H1 (cell line): ENCODE measurements around the gene SMARCC2. TPM values are rescaled to one million over a fixed set of nuclear protein-coding genes. Genes with fewer than 3 reads are reported as not detected.

Source experiments
- CTCF ChIA-PET: fragments of 300-600 bp; sonication (Branson Sonifier 250); formaldehyde crosslinking; loops from one replicate; lab custom pipeline; 2021; ENCODE audit not compliant: partially characterized antibody; lab: Charles Lee
- POLR2A ChIA-PET: fragments of 300-600 bp; sonication (Branson Sonifier 250); formaldehyde crosslinking; loops from one replicate; lab custom pipeline; 2021; ENCODE audit warnings: inconsistent platforms; ENCODE audit not compliant: partially characterized antibody; lab: Charles Lee
- DNase-seq, 2 experiments: peaks; one replicate each; pipeline versions ENCODE4 v3.0.0 to v3.0.0-alpha.2; 2010 to 2022; ENCODE audit warnings: low spot score in 2 of 2, low read depth in 1 of 2, mixed read lengths in 1 of 2
- FAIRE-seq: peaks from 2 replicates; lab custom pipeline; 2011; peaks lifted over from hg19 to GRCh38; lab: Jason Lieb, UNC
- H2AFZ ChIP-seq: 2 replicates; pipeline ENCODE4 v1.8.1; 2012; ENCODE audit warnings: low read length, inconsistent platforms
- H2AK5ac ChIP-seq: 2 replicates; pipeline ENCODE4 v1.6.1; 2013; ENCODE audit warnings: low read depth, low read length
- H2BK120ac ChIP-seq: replicated peaks from 2 replicates; pipeline ENCODE3; 2013; ENCODE audit warnings: low read depth, low read length, inconsistent platforms
- H2BK12ac ChIP-seq: 2 replicates; pipeline ENCODE4 v1.6.1; 2013; ENCODE audit warnings: low read depth, low read length
- H2BK15ac ChIP-seq: 2 replicates; pipeline ENCODE4 v1.6.1; 2013; ENCODE audit warnings: low read length
- H2BK20ac ChIP-seq: 2 replicates; pipeline ENCODE4 v1.6.1; 2013; ENCODE audit warnings: low read length
- H2BK5ac ChIP-seq: 2 replicates; pipeline ENCODE4 v1.6.1; 2013; ENCODE audit warnings: low read depth, low read length
- H3K14ac ChIP-seq: 2 replicates; pipeline ENCODE4 v1.6.1; 2013; ENCODE audit warnings: inconsistent platforms; ENCODE audit not compliant: insufficient read length
- H3K18ac ChIP-seq: 2 replicates; pipeline ENCODE4 v1.6.1; 2013; ENCODE audit warnings: low read length; ENCODE audit errors: extremely low read depth
- H3K23ac ChIP-seq: 2 replicates; pipeline ENCODE4 v1.6.1; 2013; ENCODE audit warnings: inconsistent platforms; ENCODE audit not compliant: insufficient read length
- H3K23me2 ChIP-seq: 2 replicates; pipeline ENCODE4 v1.6.1; 2013; ENCODE audit warnings: low read depth, low read length
- H3K27ac ChIP-seq: 2 replicates; pipeline ENCODE4 v1.6.1; 2011; ENCODE audit warnings: low read depth, low read length, inconsistent platforms
- H3K27me3 ChIP-seq, 4 experiments: replicated peaks in 1 of 4; 1 replicate in 1 of 4; 2 replicates in 3 of 4; pipeline versions ENCODE4 v1.6.1 to v1.8.1; 2011 to 2013; ENCODE audit warnings: low read length in 3 of 4, mild to moderate bottlenecking in 3 of 4, inconsistent platforms in 2 of 4, mixed read lengths in 2 of 4, moderate library complexity in 1 of 4; ENCODE audit not compliant: control insufficient read depth in 3 of 4, insufficient read depth in 3 of 4; ENCODE audit errors: extremely low read depth in 1 of 4
- H3K36me3 ChIP-seq, 4 experiments: 2 replicates each; pipeline versions ENCODE4 v1.6.1 to v1.8.1; 2011 to 2013; ENCODE audit warnings: mild to moderate bottlenecking in 4 of 4, low read length in 3 of 4, moderate library complexity in 2 of 4, control low read depth in 1 of 4, inconsistent platforms in 1 of 4; ENCODE audit not compliant: insufficient read depth in 4 of 4, control insufficient read depth in 2 of 4
- H3K4ac ChIP-seq: replicated peaks from 2 replicates; pipeline ENCODE3; 2013; ENCODE audit warnings: low read length, low read depth, mixed read lengths, inconsistent platforms; ENCODE audit not compliant: insufficient read length
- H3K4me1 ChIP-seq, 4 experiments: replicated peaks in 1 of 4; 1 replicate in 1 of 4; 2 replicates in 3 of 4; pipeline versions ENCODE4 v1.6.1 to v1.8.1; 2011 to 2013; ENCODE audit warnings: low read length in 3 of 4, inconsistent platforms in 2 of 4, mixed read lengths in 1 of 4; ENCODE audit not compliant: insufficient read depth in 4 of 4, control insufficient read depth in 3 of 4
- H3K4me2 ChIP-seq, 2 experiments: 2 replicates each; pipeline versions ENCODE4 v1.6.1 to v1.8.1; 2011 to 2013; ENCODE audit warnings: low read depth in 2 of 2, low read length in 2 of 2, control low read depth in 1 of 2, inconsistent platforms in 1 of 2, mild to moderate bottlenecking in 1 of 2; ENCODE audit not compliant: insufficient read depth in 1 of 2
- H3K4me3 ChIP-seq, 4 experiments: fragments of 200-600, 300-600 bp in 1 of 4; sonication (generic), shearing (Covaris generic), sonication (Bioruptor Twin) in 1 of 4; 2 replicates each; pipeline versions ENCODE4 v1.5.1 to v1.8.1; 2011 to 2016; ENCODE audit warnings: low read length in 4 of 4, low read depth in 3 of 4, control low read depth in 2 of 4, inconsistent platforms in 2 of 4, mild to moderate bottlenecking in 2 of 4, mixed read lengths in 1 of 4, moderate library complexity in 1 of 4; ENCODE audit not compliant: insufficient read depth in 2 of 4; ENCODE audit errors: extremely low read depth in 1 of 4
- H3K56ac ChIP-seq: replicated peaks from 2 replicates; pipeline ENCODE3; 2013; ENCODE audit warnings: low read depth, mild to moderate bottlenecking, mixed read lengths, low read length, inconsistent platforms; ENCODE audit not compliant: insufficient read length
- H3K79me1 ChIP-seq: 2 replicates; pipeline ENCODE4 v1.6.1; 2013; ENCODE audit warnings: low read depth, low read length, control low read depth
- H3K79me2 ChIP-seq, 2 experiments: 2 replicates each; pipeline versions ENCODE4 v1.6.1 to v1.8.1; 2012 to 2013; ENCODE audit warnings: low read length in 2 of 2, mild to moderate bottlenecking in 2 of 2, inconsistent platforms in 1 of 2; ENCODE audit not compliant: insufficient read depth in 2 of 2, control insufficient read depth in 1 of 2
- H3K9ac ChIP-seq, 4 experiments: replicated peaks in 1 of 4; 1 replicate in 1 of 4; 2 replicates in 3 of 4; pipeline versions ENCODE4 v1.6.1 to v1.8.1; 2011 to 2013; ENCODE audit warnings: low read depth in 3 of 4, low read length in 3 of 4, control low read depth in 2 of 4, mild to moderate bottlenecking in 2 of 4, moderate library complexity in 2 of 4, inconsistent platforms in 1 of 4; ENCODE audit errors: extremely low read depth in 1 of 4
- H3K9me3 ChIP-seq, 2 experiments: 2 replicates each; pipeline versions ENCODE4 v1.6.1 to v1.8.1; 2012 to 2013; ENCODE audit warnings: mild to moderate bottlenecking in 2 of 2, moderate library complexity in 2 of 2, control low read depth in 1 of 2, inconsistent platforms in 1 of 2, low read depth in 1 of 2, low read length in 1 of 2, mixed read lengths in 1 of 2; ENCODE audit not compliant: insufficient read depth in 2 of 2
- H4K20me1 ChIP-seq, 2 experiments: replicated peaks in 1 of 2; 2 replicates each; pipeline versions ENCODE3 to v1.8.1; 2011 to 2013; ENCODE audit warnings: inconsistent platforms in 2 of 2, low read length in 2 of 2, mild to moderate bottlenecking in 1 of 2; ENCODE audit not compliant: insufficient read depth in 2 of 2, control insufficient read depth in 1 of 2
- H4K5ac ChIP-seq: 2 replicates; pipeline ENCODE4 v1.6.1; 2013; ENCODE audit warnings: low read length, low read depth, mixed read lengths, inconsistent platforms; ENCODE audit not compliant: insufficient read length
- H4K8ac ChIP-seq: 2 replicates; pipeline ENCODE4 v1.8.0; 2013; ENCODE audit warnings: mild to moderate bottlenecking, moderate library complexity, low read length, inconsistent platforms; ENCODE audit not compliant: insufficient read depth; ENCODE audit errors: extremely low read depth
- H4K91ac ChIP-seq: replicated peaks from 2 replicates; pipeline ENCODE3; 2013; ENCODE audit warnings: low read length, mixed read lengths, inconsistent platforms; ENCODE audit not compliant: insufficient read length
- CHD1 ChIP-seq: IDR thresholded peaks from 2 replicates; pipeline ENCODE4 v1.6.1; 2012; ENCODE audit warnings: low read depth, low read length, improper control_type of control experiment
- JUND ChIP-seq: IDR thresholded peaks from 2 replicates; pipeline ENCODE4 v1.6.1; 2011; ENCODE audit warnings: mild to moderate bottlenecking, improper control_type of control experiment, low read length
- KDM4A ChIP-seq: IDR thresholded peaks from one replicate; pipeline ENCODE4 v1.7.1; 2012; ENCODE audit warnings: low read depth, mild to moderate bottlenecking, moderate library complexity, low read length, inconsistent platforms; ENCODE audit not compliant: severe bottlenecking
- RAD21 ChIP-seq, 2 experiments: IDR thresholded peaks in 1 of 2; conservative IDR thresholded peaks in 1 of 2; 2 replicates each; pipeline ENCODE4 v1.6.1; 2011; ENCODE audit warnings: low read depth in 2 of 2, low read length in 2 of 2, improper control_type of control experiment in 1 of 2, inconsistent platforms in 1 of 2, mild to moderate bottlenecking in 1 of 2, moderate library complexity in 1 of 2
- RBBP5 ChIP-seq: IDR thresholded peaks from 2 replicates; pipeline ENCODE4 v1.7.1; 2012; ENCODE audit warnings: low read depth, mild to moderate bottlenecking, inconsistent platforms, low read length, moderate library complexity, borderline replicate concordance
- TAF7 ChIP-seq: optimal IDR thresholded peaks from 2 replicates; pipeline ENCODE3; 2011; ENCODE audit warnings: low read depth, mild to moderate bottlenecking, inconsistent platforms, low read length, moderate library complexity, borderline replicate concordance
- TEAD4 ChIP-seq: IDR thresholded peaks from 2 replicates; pipeline ENCODE4 v1.6.1; 2012; ENCODE audit warnings: low read depth, low read length, inconsistent platforms, mixed read lengths
- ZNF274 ChIP-seq: IDR thresholded peaks from 2 replicates; pipeline ENCODE4 v1.7.0; 2012; ENCODE audit warnings: low read length, borderline replicate concordance; ENCODE audit errors: extremely low read depth
- polyA plus RNA-seq, 7 experiments: library from polyadenylated mRNA; depleted of rRNA in 3 of 7; stranded (reverse) in 5 of 7; unstranded in 2 of 7; fragments of >200 nt in 5 of 7; fragments of 200-250 nt in 2 of 7; gene quantifications; 1 replicate in 5 of 7; 2 replicates in 1 of 7; 4 replicates in 1 of 7; pipeline versions ENCODE4 v1.2.1 to v1.2.3, GENCODE V29; 2011 to 2013; ENCODE audit warnings: missing spikeins in 2 of 7, mixed read lengths in 2 of 7
- total RNA-seq: library from RNA; stranded (reverse); fragmentation: NEBNext Ultra II Directional; extraction: Animal tissue kit (Norgen Biotek cat#: 25700); gene quantifications from 2 replicates; pipeline ENCODE4 v1.2.1, GENCODE V29; 2021
- TF ChIP-seq, protein P1 (sequence below): IDR thresholded peaks from 2 replicates; pipeline ENCODE4 v1.6.1; 2011; ENCODE audit warnings: low read depth, mild to moderate bottlenecking, low read length; ENCODE audit not compliant: insufficient read depth
- TF ChIP-seq, protein P2 (sequence below): IDR thresholded peaks from 2 replicates; pipeline ENCODE4 v1.6.1; 2012; ENCODE audit warnings: inconsistent platforms

Gene SMARCC2
- total and polyA plus RNA-seq, 2 of the 8 experiments (the other 6 are each of a cell fraction or from before 2014, with no cell fraction given) = 33.9 to 78.5 TPM

DNA sequence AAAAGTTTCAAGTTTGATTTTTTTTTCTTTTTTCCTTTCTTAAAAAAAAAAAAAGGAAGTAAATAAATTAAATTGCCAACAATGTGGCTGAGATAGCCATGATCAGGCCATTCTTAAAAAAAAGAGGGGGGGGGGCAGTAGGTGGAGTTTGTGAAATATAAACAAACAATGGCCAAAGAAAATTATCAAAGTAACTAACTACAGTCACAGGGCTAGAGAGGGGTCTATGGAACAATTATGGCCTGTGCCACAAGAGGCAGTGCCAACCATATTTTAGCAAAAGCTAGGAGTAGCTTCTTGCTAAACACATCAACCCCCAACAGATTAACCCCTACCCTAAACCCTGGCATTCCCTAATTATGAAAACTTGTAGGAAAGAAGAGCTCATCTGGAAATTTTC is 16.2 kb upstream of the SMARCC2 start:
- no peak overlapping the region for H2BK5ac ChIP-seq
- no peak overlapping the region for H4K5ac ChIP-seq
- H3K9me3 ChIP-seq = no peaks in the 10 kb centered on the region
- no peaks in the 10 kb centered on the region for H4K20me1 ChIP-seq
- POLR2A ChIA-PET = interaction anchor here (0.7 to 17.4 kb wide), 10 partner anchors 9 to 88 kb away, joined by 3 to 203 read pairs (median 10); partner anchors contain the start of genes ANKRD52, MYL6, RNF41 and SMARCC2
- H3K56ac ChIP-seq = no peak overlapping the region
- no peak overlapping the region for H2BK15ac ChIP-seq
- no peak overlapping the region for H3K27ac ChIP-seq
- TF ChIP-seq RAD21 (IDR thresholded peaks at IDR 0.05 in 1 of 2, conservative IDR thresholded peaks at IDR 0.05 in 1 of 2; ENCODE audit: low read depth in 2 of 2, low read length in 2 of 2) (no peak), TEAD4 (no peak), ZNF274 (no peak), RBBP5 (no peak), JUND (no peak), CHD1 (no peak), KDM4A (no peak), TAF7 (no peak)
- TF ChIP-seq, protein P1, sequence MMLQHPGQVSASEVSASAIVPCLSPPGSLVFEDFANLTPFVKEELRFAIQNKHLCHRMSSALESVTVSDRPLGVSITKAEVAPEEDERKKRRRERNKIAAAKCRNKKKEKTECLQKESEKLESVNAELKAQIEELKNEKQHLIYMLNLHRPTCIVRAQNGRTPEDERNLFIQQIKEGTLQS = no peak
- TF ChIP-seq, protein P2, sequence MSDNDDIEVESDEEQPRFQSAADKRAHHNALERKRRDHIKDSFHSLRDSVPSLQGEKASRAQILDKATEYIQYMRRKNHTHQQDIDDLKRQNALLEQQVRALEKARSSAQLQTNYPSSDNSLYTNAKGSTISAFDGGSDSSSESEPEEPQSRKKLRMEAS = no peak
- DNase-seq (no peak), FAIRE-seq (no peak)
- no peak overlapping the region for H3K4me3 ChIP-seq
- no peaks in the 10 kb centered on the region for H3K79me1 ChIP-seq
- H4K91ac ChIP-seq = no peak overlapping the region
- H3K4me2 ChIP-seq = no peak overlapping the region
- no peak overlapping the region for H3K9ac ChIP-seq
- no peak overlapping the region for H2BK12ac ChIP-seq
- H3K23me2 ChIP-seq = no peaks in the 10 kb centered on the region
- no peaks in the 10 kb centered on the region for H3K27me3 ChIP-seq
- no peak overlapping the region for H4K8ac ChIP-seq
- H3K14ac ChIP-seq = no peak overlapping the region
- H3K23ac ChIP-seq = no peak overlapping the region
- H3K4ac ChIP-seq = no peak overlapping the region
- no peak overlapping the region for H3K18ac ChIP-seq
- no peak overlapping the region for H2AFZ ChIP-seq
- H2BK120ac ChIP-seq = no peak overlapping the region
- CTCF ChIA-PET = interaction anchor here (0.9 to 12.3 kb wide), 17 partner anchors 9 to 156 kb away, joined by 3 to 111 read pairs (median 4); partner anchors contain the start of genes ANKRD52, MYL6B, RNF41 and SLC39A5
- H2BK20ac ChIP-seq = no peak overlapping the region
- no peaks in the 10 kb centered on the region for H3K4me1 ChIP-seq
- peaks cover 22 to 46% (median 35%) of the 10 kb centered on the region in 4 experiments for H3K36me3 ChIP-seq
- H2AK5ac ChIP-seq = no peak overlapping the region
- H3K79me2 ChIP-seq = no peaks in the 10 kb centered on the region
